H1 (cell line): ENCODE results near the gene RELL1. TPM values are rescaled to one million over a fixed set of nuclear protein-coding genes. Genes with fewer than 3 reads are reported as not detected.

Experiments used
- CTCF ChIA-PET: fragments of 300-600 bp; sonication (Branson Sonifier 250); formaldehyde crosslinking; loops from one replicate; lab custom pipeline; 2021; ENCODE audit not compliant: partially characterized antibody; lab: Charles Lee
- POLR2A ChIA-PET: fragments of 300-600 bp; sonication (Branson Sonifier 250); formaldehyde crosslinking; loops from one replicate; lab custom pipeline; 2021; ENCODE audit warnings: inconsistent platforms; ENCODE audit not compliant: partially characterized antibody; lab: Charles Lee
- DNase-seq, 2 experiments: peaks; one replicate each; pipeline versions ENCODE4 v3.0.0 to v3.0.0-alpha.2; 2010 to 2022; ENCODE audit warnings: low spot score in 2 of 2, low read depth in 1 of 2, mixed read lengths in 1 of 2
- FAIRE-seq: peaks from 2 replicates; lab custom pipeline; 2011; peaks lifted over from hg19 to GRCh38; lab: Jason Lieb, UNC
- H2AFZ ChIP-seq: 2 replicates; pipeline ENCODE4 v1.8.1; 2012; ENCODE audit warnings: low read length, inconsistent platforms
- H2AK5ac ChIP-seq: 2 replicates; pipeline ENCODE4 v1.6.1; 2013; ENCODE audit warnings: low read depth, low read length
- H2BK120ac ChIP-seq: replicated peaks from 2 replicates; pipeline ENCODE3; 2013; ENCODE audit warnings: low read depth, low read length, inconsistent platforms
- H2BK12ac ChIP-seq: 2 replicates; pipeline ENCODE4 v1.6.1; 2013; ENCODE audit warnings: low read depth, low read length
- H2BK15ac ChIP-seq: 2 replicates; pipeline ENCODE4 v1.6.1; 2013; ENCODE audit warnings: low read length
- H2BK20ac ChIP-seq: 2 replicates; pipeline ENCODE4 v1.6.1; 2013; ENCODE audit warnings: low read length
- H2BK5ac ChIP-seq: 2 replicates; pipeline ENCODE4 v1.6.1; 2013; ENCODE audit warnings: low read depth, low read length
- H3K14ac ChIP-seq: 2 replicates; pipeline ENCODE4 v1.6.1; 2013; ENCODE audit warnings: inconsistent platforms; ENCODE audit not compliant: insufficient read length
- H3K18ac ChIP-seq: 2 replicates; pipeline ENCODE4 v1.6.1; 2013; ENCODE audit warnings: low read length; ENCODE audit errors: extremely low read depth
- H3K23ac ChIP-seq: 2 replicates; pipeline ENCODE4 v1.6.1; 2013; ENCODE audit warnings: inconsistent platforms; ENCODE audit not compliant: insufficient read length
- H3K23me2 ChIP-seq: 2 replicates; pipeline ENCODE4 v1.6.1; 2013; ENCODE audit warnings: low read depth, low read length
- H3K27ac ChIP-seq: 2 replicates; pipeline ENCODE4 v1.6.1; 2011; ENCODE audit warnings: low read depth, low read length, inconsistent platforms
- H3K27me3 ChIP-seq, 4 experiments: replicated peaks in 1 of 4; 1 replicate in 1 of 4; 2 replicates in 3 of 4; pipeline versions ENCODE4 v1.6.1 to v1.8.1; 2011 to 2013; ENCODE audit warnings: low read length in 3 of 4, mild to moderate bottlenecking in 3 of 4, inconsistent platforms in 2 of 4, mixed read lengths in 2 of 4, moderate library complexity in 1 of 4; ENCODE audit not compliant: control insufficient read depth in 3 of 4, insufficient read depth in 3 of 4; ENCODE audit errors: extremely low read depth in 1 of 4
- H3K36me3 ChIP-seq, 4 experiments: 2 replicates each; pipeline versions ENCODE4 v1.6.1 to v1.8.1; 2011 to 2013; ENCODE audit warnings: mild to moderate bottlenecking in 4 of 4, low read length in 3 of 4, moderate library complexity in 2 of 4, control low read depth in 1 of 4, inconsistent platforms in 1 of 4; ENCODE audit not compliant: insufficient read depth in 4 of 4, control insufficient read depth in 2 of 4
- H3K4ac ChIP-seq: replicated peaks from 2 replicates; pipeline ENCODE3; 2013; ENCODE audit warnings: low read length, low read depth, mixed read lengths, inconsistent platforms; ENCODE audit not compliant: insufficient read length
- H3K4me1 ChIP-seq, 4 experiments: replicated peaks in 1 of 4; 1 replicate in 1 of 4; 2 replicates in 3 of 4; pipeline versions ENCODE4 v1.6.1 to v1.8.1; 2011 to 2013; ENCODE audit warnings: low read length in 3 of 4, inconsistent platforms in 2 of 4, mixed read lengths in 1 of 4; ENCODE audit not compliant: insufficient read depth in 4 of 4, control insufficient read depth in 3 of 4
- H3K4me2 ChIP-seq, 2 experiments: 2 replicates each; pipeline versions ENCODE4 v1.6.1 to v1.8.1; 2011 to 2013; ENCODE audit warnings: low read depth in 2 of 2, low read length in 2 of 2, control low read depth in 1 of 2, inconsistent platforms in 1 of 2, mild to moderate bottlenecking in 1 of 2; ENCODE audit not compliant: insufficient read depth in 1 of 2
- H3K4me3 ChIP-seq, 4 experiments: fragments of 200-600, 300-600 bp in 1 of 4; sonication (generic), shearing (Covaris generic), sonication (Bioruptor Twin) in 1 of 4; 2 replicates each; pipeline versions ENCODE4 v1.5.1 to v1.8.1; 2011 to 2016; ENCODE audit warnings: low read length in 4 of 4, low read depth in 3 of 4, control low read depth in 2 of 4, inconsistent platforms in 2 of 4, mild to moderate bottlenecking in 2 of 4, mixed read lengths in 1 of 4, moderate library complexity in 1 of 4; ENCODE audit not compliant: insufficient read depth in 2 of 4; ENCODE audit errors: extremely low read depth in 1 of 4
- H3K56ac ChIP-seq: replicated peaks from 2 replicates; pipeline ENCODE3; 2013; ENCODE audit warnings: low read depth, mild to moderate bottlenecking, mixed read lengths, low read length, inconsistent platforms; ENCODE audit not compliant: insufficient read length
- H3K79me1 ChIP-seq: 2 replicates; pipeline ENCODE4 v1.6.1; 2013; ENCODE audit warnings: low read depth, low read length, control low read depth
- H3K79me2 ChIP-seq, 2 experiments: 2 replicates each; pipeline versions ENCODE4 v1.6.1 to v1.8.1; 2012 to 2013; ENCODE audit warnings: low read length in 2 of 2, mild to moderate bottlenecking in 2 of 2, inconsistent platforms in 1 of 2; ENCODE audit not compliant: insufficient read depth in 2 of 2, control insufficient read depth in 1 of 2
- H3K9ac ChIP-seq, 4 experiments: replicated peaks in 1 of 4; 1 replicate in 1 of 4; 2 replicates in 3 of 4; pipeline versions ENCODE4 v1.6.1 to v1.8.1; 2011 to 2013; ENCODE audit warnings: low read depth in 3 of 4, low read length in 3 of 4, control low read depth in 2 of 4, mild to moderate bottlenecking in 2 of 4, moderate library complexity in 2 of 4, inconsistent platforms in 1 of 4; ENCODE audit errors: extremely low read depth in 1 of 4
- H3K9me3 ChIP-seq, 2 experiments: 2 replicates each; pipeline versions ENCODE4 v1.6.1 to v1.8.1; 2012 to 2013; ENCODE audit warnings: mild to moderate bottlenecking in 2 of 2, moderate library complexity in 2 of 2, control low read depth in 1 of 2, inconsistent platforms in 1 of 2, low read depth in 1 of 2, low read length in 1 of 2, mixed read lengths in 1 of 2; ENCODE audit not compliant: insufficient read depth in 2 of 2
- H4K20me1 ChIP-seq, 2 experiments: replicated peaks in 1 of 2; 2 replicates each; pipeline versions ENCODE3 to v1.8.1; 2011 to 2013; ENCODE audit warnings: inconsistent platforms in 2 of 2, low read length in 2 of 2, mild to moderate bottlenecking in 1 of 2; ENCODE audit not compliant: insufficient read depth in 2 of 2, control insufficient read depth in 1 of 2
- H4K5ac ChIP-seq: 2 replicates; pipeline ENCODE4 v1.6.1; 2013; ENCODE audit warnings: low read length, low read depth, mixed read lengths, inconsistent platforms; ENCODE audit not compliant: insufficient read length
- H4K8ac ChIP-seq: 2 replicates; pipeline ENCODE4 v1.8.0; 2013; ENCODE audit warnings: mild to moderate bottlenecking, moderate library complexity, low read length, inconsistent platforms; ENCODE audit not compliant: insufficient read depth; ENCODE audit errors: extremely low read depth
- H4K91ac ChIP-seq: replicated peaks from 2 replicates; pipeline ENCODE3; 2013; ENCODE audit warnings: low read length, mixed read lengths, inconsistent platforms; ENCODE audit not compliant: insufficient read length
- CBX8 ChIP-seq: fragments of 300-800, 300-1000 bp; sonication (generic); IDR thresholded peaks from 2 replicates; pipeline ENCODE4 v1.7.1; 2016; ENCODE audit warnings: low read depth, low read length, borderline replicate concordance
- CHD1 ChIP-seq: IDR thresholded peaks from 2 replicates; pipeline ENCODE4 v1.6.1; 2012; ENCODE audit warnings: low read depth, low read length, improper control_type of control experiment
- WGBS, 2 experiments: shearing (Covaris generic) in 1 of 2; methylation state at CpG; one replicate each; pipeline versions ENCODE4 v1.1.6 to v1.1.7; 2013 to 2015; ENCODE audit warnings: low lambda C conversion rate in 2 of 2, mixed read lengths in 2 of 2, inconsistent platforms in 1 of 2, low coverage in 1 of 2, missing lambda C conversion rate in 1 of 2; ENCODE audit not compliant: insufficient replicate concordance in 2 of 2, insufficient coverage in 1 of 2, insufficient read length in 1 of 2; ENCODE audit errors: extremely low coverage in 1 of 2, missing lambda C conversion rate in 1 of 2; 5-methylcytosine and 5-hydroxymethylcytosine counted together
- polyA plus RNA-seq, 7 experiments: library from polyadenylated mRNA; depleted of rRNA in 3 of 7; stranded (reverse) in 5 of 7; unstranded in 2 of 7; fragments of >200 nt in 5 of 7; fragments of 200-250 nt in 2 of 7; gene quantifications; 1 replicate in 5 of 7; 2 replicates in 1 of 7; 4 replicates in 1 of 7; pipeline versions ENCODE4 v1.2.1 to v1.2.3, GENCODE V29; 2011 to 2013; ENCODE audit warnings: missing spikeins in 2 of 7, mixed read lengths in 2 of 7
- total RNA-seq: library from RNA; stranded (reverse); fragmentation: NEBNext Ultra II Directional; extraction: Animal tissue kit (Norgen Biotek cat#: 25700); gene quantifications from 2 replicates; pipeline ENCODE4 v1.2.1, GENCODE V29; 2021
- TF ChIP-seq, protein P1 (sequence below), 3 experiments: IDR thresholded peaks; 1 replicate in 2 of 3; 2 replicates in 1 of 3; pipeline versions ENCODE4 v1.5.1 to v1.6.1; 2011; ENCODE audit warnings: low read length in 3 of 3, mild to moderate bottlenecking in 3 of 3, inconsistent platforms in 2 of 3, low read depth in 1 of 3, moderate library complexity in 1 of 3; ENCODE audit not compliant: insufficient read depth in 1 of 3; ENCODE audit errors: control extremely low read depth in 1 of 3

The RELL1 gene
- total and polyA plus RNA-seq, 2 of the 8 experiments (the other 6 are each of a cell fraction or from before 2014, with no cell fraction given) = 2.1 to 14.1 TPM

GRCh38 chr4:37732526-37733186, 46.5 kb upstream of the RELL1 start:
- Histone ChIP-seq H3K23me2 (no peaks in the 10 kb centered on the region; the same call in 1 of the 2 replicates), H4K5ac (no peak overlapping the region), H3K56ac (no peak overlapping the region), H2BK12ac (no peak overlapping the region), H3K36me3 (no peaks in the 10 kb centered on the region), H2BK15ac (no peak overlapping the region), H3K79me1 (no peaks in the 10 kb centered on the region), H2BK5ac (no peak overlapping the region), H3K14ac (no peak overlapping the region), H3K23ac (no peak overlapping the region), H3K27ac (no peak overlapping the region), H2BK120ac (no peak overlapping the region), H4K20me1 (no peaks in the 10 kb centered on the region), H2AFZ (no peak overlapping the region), H3K18ac (no peak overlapping the region), H3K4ac (no peak overlapping the region), H3K4me3 (no peak overlapping the region), H4K91ac (no peak overlapping the region), H3K4me1 (peaks cover 3 to 9% (median 5%) of the 10 kb centered on the region in 4 experiments; a peak in 4 of 7 replicates), H3K79me2 (no peaks in the 10 kb centered on the region), H3K9ac (no peak overlapping the region), H3K9me3 (no peaks in the 10 kb centered on the region), H3K27me3 (no peaks in the 10 kb centered on the region), H2AK5ac (no peak overlapping the region), H2BK20ac (no peak overlapping the region), H4K8ac (no peak overlapping the region), H3K4me2 (no peak overlapping the region)
- CTCF ChIA-PET = interaction anchor here (0.6 to 1.5 kb wide), 4 partner anchors 10 to 1177 kb away, joined by 3 to 5 read pairs (median 4); no protein-coding TSS in a partner anchor
- POLR2A ChIA-PET = no interaction called here
- FAIRE-seq = no peak
- 98% methylated on average over 5 of the region's 5 CpGs; no CpG with 5 or more reads in 1 of the 2 experiments for WGBS, 2 experiments
- DNase-seq = no peak
- no peak for TF ChIP-seq CHD1
- TF ChIP-seq, protein P1, sequence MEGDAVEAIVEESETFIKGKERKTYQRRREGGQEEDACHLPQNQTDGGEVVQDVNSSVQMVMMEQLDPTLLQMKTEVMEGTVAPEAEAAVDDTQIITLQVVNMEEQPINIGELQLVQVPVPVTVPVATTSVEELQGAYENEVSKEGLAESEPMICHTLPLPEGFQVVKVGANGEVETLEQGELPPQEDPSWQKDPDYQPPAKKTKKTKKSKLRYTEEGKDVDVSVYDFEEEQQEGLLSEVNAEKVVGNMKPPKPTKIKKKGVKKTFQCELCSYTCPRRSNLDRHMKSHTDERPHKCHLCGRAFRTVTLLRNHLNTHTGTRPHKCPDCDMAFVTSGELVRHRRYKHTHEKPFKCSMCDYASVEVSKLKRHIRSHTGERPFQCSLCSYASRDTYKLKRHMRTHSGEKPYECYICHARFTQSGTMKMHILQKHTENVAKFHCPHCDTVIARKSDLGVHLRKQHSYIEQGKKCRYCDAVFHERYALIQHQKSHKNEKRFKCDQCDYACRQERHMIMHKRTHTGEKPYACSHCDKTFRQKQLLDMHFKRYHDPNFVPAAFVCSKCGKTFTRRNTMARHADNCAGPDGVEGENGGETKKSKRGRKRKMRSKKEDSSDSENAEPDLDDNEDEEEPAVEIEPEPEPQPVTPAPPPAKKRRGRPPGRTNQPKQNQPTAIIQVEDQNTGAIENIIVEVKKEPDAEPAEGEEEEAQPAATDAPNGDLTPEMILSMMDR (IDR thresholded peaks at IDR 0.05; ENCODE audit: control extremely low read depth in 1 of 3, insufficient read depth in 1 of 3, low read depth in 1 of 3, low read length in 3 of 3) = no peak
- TF ChIP-seq CBX8 = no peak
